ENCODE measurements around the gene AEBP1.

AEBP1 gene

GRCh38 chr7:44105832-44106231, 1.7 kb downstream of the AEBP1 start:
- DNase-seq (ENCODE audit: low spot score): no peak

- DNase-seq (ENCODE audit: low spot score): no peak
Observed at GRCh38 chr7:44106311-44107065, 2.3 kb downstream of the AEBP1 start.

GRCh38 chr7:44107116-44107960, 3.2 kb downstream of the AEBP1 start:
- no peak for DNase-seq (ENCODE audit: low spot score)

- DNase-seq (ENCODE audit: low spot score): no peak
Observed at GRCh38 chr7:44107961-44108767, 4.0 kb downstream of the AEBP1 start.

- DNase-seq (ENCODE audit: low spot score): no peak
Observed at GRCh38 chr7:44108768-44109750, 4.9 kb downstream of the AEBP1 start.

- DNase-seq (ENCODE audit: low spot score): no peak
Observed at GRCh38 chr7:44109991-44110390, 5.8 kb downstream of the AEBP1 start.

GRCh38 chr7:44110719-44111635, 6.8 kb downstream of the AEBP1 start:
- DNase-seq (ENCODE audit: low spot score): no peak

GRCh38 chr7:44111761-44112160, 7.6 kb downstream of the AEBP1 start:
- no peak for DNase-seq (ENCODE audit: low spot score)

- DNase-seq (ENCODE audit: low spot score): no peak
Observed at GRCh38 chr7:44112231-44112996, 8.3 kb downstream of the AEBP1 start.

- no peak for DNase-seq (ENCODE audit: low spot score)
Observed at GRCh38 chr7:44112997-44113763, 9.0 kb downstream of the AEBP1 start.

GRCh38 chr7:44113764-44114354, 9.7 kb downstream of the AEBP1 start:
- no peak for DNase-seq (ENCODE audit: low spot score)

GRCh38 chr7:44114586-44115310, 10.6 kb downstream of the AEBP1 start:
- DNase-seq (ENCODE audit: low spot score): no peak

- DNase-seq (ENCODE audit: low spot score): no peak
Observed at GRCh38 chr7:44116087-44116788, 12.1 kb downstream of the AEBP1 start.

- DNase-seq (ENCODE audit: low spot score): no peak
Observed at GRCh38 chr7:44116789-44117666, 12.9 kb downstream of the AEBP1 start.

- no peak for DNase-seq (ENCODE audit: low spot score)
Observed at GRCh38 chr7:44117801-44118429, 13.8 kb downstream of the AEBP1 start.
